Measurements from ENCODE around the gene CCDC40. TPM values are rescaled to one million over a fixed set of nuclear protein-coding genes. Genes with fewer than 3 reads are reported as not detected.
"Not testable (repeated sequence)": the region's sequence is repeated elsewhere in the genome, so short reads cannot be mapped to it uniquely, and the experiment has no call there.

The CCDC40 gene
- total and polyA plus RNA-seq, 8 donors: 0.61 to 56.2 (median 3.8) TPM

DNA sequence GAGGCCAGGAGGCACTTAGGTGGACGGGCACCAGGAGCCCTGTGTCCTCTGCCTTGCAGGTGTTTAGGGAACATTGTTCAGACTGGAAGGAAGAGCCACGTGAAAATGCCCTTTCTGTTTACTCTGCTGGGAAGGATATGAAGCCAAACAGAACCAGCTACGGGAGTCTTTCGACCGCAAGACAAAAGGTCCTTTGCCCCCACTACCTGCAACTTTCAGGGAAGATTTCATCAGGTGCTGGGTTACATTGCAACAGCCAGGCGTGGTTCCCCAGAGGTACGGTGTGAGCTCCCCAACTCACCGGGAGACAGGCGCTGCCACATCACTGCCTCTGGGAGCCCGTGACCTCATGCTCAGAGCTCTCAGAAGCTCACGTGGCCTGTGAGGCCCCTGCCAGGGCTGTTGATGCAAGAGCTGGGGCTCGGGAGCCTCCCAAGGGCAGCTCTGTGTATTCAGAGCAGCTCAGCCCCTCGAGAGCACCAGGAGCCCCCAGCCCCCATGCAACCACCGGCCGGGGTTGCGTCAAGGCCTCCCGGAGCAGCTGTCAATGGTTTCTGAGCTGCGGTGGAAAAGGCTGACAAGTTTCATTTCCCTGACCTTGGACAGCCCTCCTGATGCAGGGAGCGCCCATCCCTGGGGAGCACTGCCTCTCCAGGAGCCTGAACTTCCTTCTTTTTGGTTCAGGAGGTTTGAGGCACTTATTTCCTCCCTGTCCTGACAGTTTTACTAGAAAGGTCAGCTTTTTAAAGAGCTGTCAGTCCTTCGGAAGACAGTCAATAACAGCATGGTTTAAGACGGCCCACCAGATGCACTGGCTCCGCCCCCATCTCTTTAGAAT, 42.8 kb upstream of the CCDC40 start:
- peak; percentile 80 to 94 for DNase-seq
- H3K4me3 ChIP-seq: peak overlapping the region in 1 of 4 donors; percentile 4
- no peaks in the 10 kb centered on the region for H3K27me3 ChIP-seq
- H3K27ac ChIP-seq: peak overlapping the region in 4 of 5 donors; percentile 9 to 67 (median 53)
- WGBS, 5 donors: 39 to 47% (median 42%) methylated on average over 10 to 22 of the region's 22 CpGs
- no peaks in the 10 kb centered on the region for H3K36me3 ChIP-seq
- TF ChIP-seq, protein P1, sequence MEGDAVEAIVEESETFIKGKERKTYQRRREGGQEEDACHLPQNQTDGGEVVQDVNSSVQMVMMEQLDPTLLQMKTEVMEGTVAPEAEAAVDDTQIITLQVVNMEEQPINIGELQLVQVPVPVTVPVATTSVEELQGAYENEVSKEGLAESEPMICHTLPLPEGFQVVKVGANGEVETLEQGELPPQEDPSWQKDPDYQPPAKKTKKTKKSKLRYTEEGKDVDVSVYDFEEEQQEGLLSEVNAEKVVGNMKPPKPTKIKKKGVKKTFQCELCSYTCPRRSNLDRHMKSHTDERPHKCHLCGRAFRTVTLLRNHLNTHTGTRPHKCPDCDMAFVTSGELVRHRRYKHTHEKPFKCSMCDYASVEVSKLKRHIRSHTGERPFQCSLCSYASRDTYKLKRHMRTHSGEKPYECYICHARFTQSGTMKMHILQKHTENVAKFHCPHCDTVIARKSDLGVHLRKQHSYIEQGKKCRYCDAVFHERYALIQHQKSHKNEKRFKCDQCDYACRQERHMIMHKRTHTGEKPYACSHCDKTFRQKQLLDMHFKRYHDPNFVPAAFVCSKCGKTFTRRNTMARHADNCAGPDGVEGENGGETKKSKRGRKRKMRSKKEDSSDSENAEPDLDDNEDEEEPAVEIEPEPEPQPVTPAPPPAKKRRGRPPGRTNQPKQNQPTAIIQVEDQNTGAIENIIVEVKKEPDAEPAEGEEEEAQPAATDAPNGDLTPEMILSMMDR (IDR thresholded peaks at IDR 0.05): no peak
- TF ChIP-seq POLR2AphosphoS5 (IDR thresholded peaks at IDR 0.05) (no peak), EP300 (IDR thresholded peaks at IDR 0.05) (no peak), POLR2A (IDR thresholded peaks at IDR 0.05) (no peak)
- peaks cover 47 to 62% (median 57%) of the 10 kb centered on the region in 4 donors for H3K4me1 ChIP-seq
- no peaks in the 10 kb centered on the region for H3K9me3 ChIP-seq
- intact Hi-C loops (cut with DNase I; ENCODE audit: low total_unique reads): loop anchor here (10.0 kb wide), 1 partner anchor 189 kb away; no protein-coding TSS in a partner anchor

DNA sequence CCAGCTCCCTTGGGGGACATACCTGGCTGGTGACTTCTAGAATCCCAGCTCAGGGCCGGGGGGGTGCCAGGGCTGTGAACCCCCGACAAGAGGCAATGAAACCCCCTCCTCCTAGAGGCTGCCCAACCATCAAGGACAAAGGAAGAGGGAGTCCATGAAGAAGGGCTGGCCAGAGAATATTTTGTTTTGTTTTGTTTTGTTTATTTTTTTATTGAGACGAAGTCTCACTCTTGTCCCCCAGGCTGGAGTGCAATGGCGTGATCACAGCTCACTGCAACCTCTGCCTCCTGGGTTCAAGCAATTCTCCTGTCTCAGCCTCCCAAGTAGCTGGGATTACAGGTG, 42.2 kb upstream of the CCDC40 start:
- Histone ChIP-seq H3K27ac (peak overlapping the region in 3 of 5 donors; percentile 9 to 67 (median 11)), H3K4me1 (peaks cover 42 to 57% (median 52%) of the 10 kb centered on the region in 4 donors)
- not testable (repeated sequence) for DNase-seq, H3K4me3 ChIP-seq, H3K36me3 ChIP-seq, H3K27me3 ChIP-seq, H3K9me3 ChIP-seq
- intact Hi-C loops (cut with DNase I; ENCODE audit: low total_unique reads): loop anchor here (10.0 kb wide), 1 partner anchor 189 kb away; no protein-coding TSS in a partner anchor
- WGBS, 5 donors: 65 to 86% (median 76%) methylated on average over 4 of the region's 4 CpGs

DNA sequence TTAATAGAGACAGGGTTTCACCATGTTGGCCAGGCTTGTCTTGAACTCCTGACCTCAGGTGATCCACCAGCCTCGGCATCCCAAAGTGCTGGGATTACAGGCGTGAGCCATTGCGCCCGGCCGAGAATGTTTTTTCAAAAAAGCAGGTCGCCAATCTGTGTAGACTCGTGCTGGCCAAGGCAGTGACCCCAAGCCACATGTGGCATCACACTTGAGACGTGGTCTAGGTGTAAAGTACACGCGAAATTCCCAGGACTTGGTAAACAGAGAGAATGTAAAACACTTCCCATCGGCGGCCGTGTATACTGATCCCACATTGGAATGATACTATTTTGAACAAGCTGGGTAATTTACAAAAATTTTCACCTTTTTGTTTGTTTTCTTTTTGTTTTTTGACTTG, 41.8 kb upstream of the CCDC40 start:
- Histone ChIP-seq H3K36me3 (no peaks in the 10 kb centered on the region), H3K4me1 (peaks cover 39 to 53% (median 48%) of the 10 kb centered on the region in 4 donors), H3K4me3 (no peak overlapping the region), H3K9me3 (no peaks in the 10 kb centered on the region), H3K27me3 (no peaks in the 10 kb centered on the region), H3K27ac (no peak overlapping the region)
- intact Hi-C loops (cut with DNase I; ENCODE audit: low total_unique reads): loop anchor here (10.0 kb wide), 1 partner anchor 190 kb away; no protein-coding TSS in a partner anchor
- 92 to 97% (median 93%) methylated on average over 13 of the region's 13 CpGs for WGBS, 5 donors
- TF ChIP-seq POLR2A (IDR thresholded peaks at IDR 0.05) (no peak), POLR2AphosphoS5 (IDR thresholded peaks at IDR 0.05) (no peak), EP300 (IDR thresholded peaks at IDR 0.05) (no peak)
- TF ChIP-seq, protein P1 (IDR thresholded peaks at IDR 0.05): no peak
- no peak for DNase-seq

DNA sequence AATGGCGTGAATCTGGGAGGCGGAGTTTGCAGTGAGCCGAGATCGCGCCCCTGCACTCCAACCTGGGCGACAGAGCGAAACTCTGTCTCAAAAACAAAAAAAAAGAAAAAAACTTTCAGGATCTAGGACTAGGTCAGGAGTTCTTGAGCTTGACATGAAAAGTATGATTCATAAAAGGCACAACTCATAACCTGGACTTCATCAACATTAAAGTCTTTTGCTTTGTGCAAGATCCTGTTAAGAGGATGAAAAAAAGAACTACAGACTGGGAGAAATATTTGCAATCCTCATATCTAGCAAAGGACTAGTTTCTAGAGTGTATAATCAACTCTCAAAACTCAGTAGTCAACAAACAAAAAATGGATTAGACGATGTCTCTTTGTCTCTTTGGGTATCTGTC, 40.7 kb upstream of the CCDC40 start:
- TF ChIP-seq POLR2AphosphoS5 (IDR thresholded peaks at IDR 0.05): no peak
- TF ChIP-seq POLR2A (IDR thresholded peaks at IDR 0.05): no peak
- TF ChIP-seq EP300 (IDR thresholded peaks at IDR 0.05): no peak
- TF ChIP-seq, protein P1 (IDR thresholded peaks at IDR 0.05): no peak
- H3K36me3 ChIP-seq: peaks cover 0 to 1% (median under 1%) of the 10 kb centered on the region in 4 donors
- no peaks in the 10 kb centered on the region for H3K27me3 ChIP-seq
- no peak overlapping the region for H3K4me3 ChIP-seq
- no peak for DNase-seq
- no peak overlapping the region for H3K27ac ChIP-seq
- intact Hi-C loops (cut with DNase I; ENCODE audit: low total_unique reads): loop anchor here (10.0 kb wide), 1 partner anchor 191 kb away; no protein-coding TSS in a partner anchor
- peaks cover 32 to 42% (median 37%) of the 10 kb centered on the region in 4 donors for H3K4me1 ChIP-seq
- WGBS, 5 donors: 93 to 97% (median 95%) methylated on average over 8 of the region's 8 CpGs
- H3K9me3 ChIP-seq: no peaks in the 10 kb centered on the region

All from stomach (tissue), 9 donors.